Measurements from ENCODE around the gene TMEM185B.
"Not testable (repeated sequence)": the region's sequence is repeated elsewhere in the genome, so short reads cannot be mapped to it uniquely, and the experiment has no call there.

The TMEM185B gene

DNA sequence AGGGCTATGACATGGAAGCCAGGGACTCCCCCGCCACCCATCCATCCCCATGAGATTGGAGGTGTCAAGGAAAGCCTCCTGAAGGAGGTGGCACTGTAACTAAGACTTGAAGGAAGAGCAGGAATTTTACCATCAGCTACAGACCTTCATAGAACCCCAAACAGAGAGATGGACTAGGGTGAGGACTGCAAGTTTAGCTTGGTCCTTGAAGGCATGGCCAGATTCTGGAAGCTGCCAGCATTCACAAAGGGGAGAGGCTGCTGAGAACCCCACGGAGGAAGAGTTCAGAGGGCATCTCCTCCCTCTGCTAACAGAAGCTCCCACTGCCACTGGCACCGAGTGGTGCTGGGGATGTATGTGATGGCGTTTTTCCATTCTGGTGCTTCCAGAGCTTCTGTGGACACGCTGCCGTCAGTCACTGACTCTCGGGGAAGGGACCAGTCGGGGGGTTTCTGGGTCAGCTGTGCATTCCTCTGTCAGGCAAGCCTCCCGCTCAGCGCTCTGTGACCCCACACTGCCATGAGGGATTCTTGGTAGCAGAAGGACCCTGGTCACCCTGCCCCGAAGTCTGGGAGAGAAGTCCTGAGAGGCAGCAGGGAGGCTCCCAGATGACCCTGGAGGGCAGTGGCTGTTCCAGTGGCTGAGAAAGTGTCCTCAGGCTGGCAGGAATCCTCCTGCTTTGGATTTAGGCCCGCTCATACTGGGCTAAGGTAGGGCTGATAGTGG is 18.1 kb downstream of the TMEM185B start:
- no peak for DNase-seq

GRCh38 chr2:120204417-120204816 is 18.8 kb downstream of the TMEM185B start:
- no peak for DNase-seq

DNA sequence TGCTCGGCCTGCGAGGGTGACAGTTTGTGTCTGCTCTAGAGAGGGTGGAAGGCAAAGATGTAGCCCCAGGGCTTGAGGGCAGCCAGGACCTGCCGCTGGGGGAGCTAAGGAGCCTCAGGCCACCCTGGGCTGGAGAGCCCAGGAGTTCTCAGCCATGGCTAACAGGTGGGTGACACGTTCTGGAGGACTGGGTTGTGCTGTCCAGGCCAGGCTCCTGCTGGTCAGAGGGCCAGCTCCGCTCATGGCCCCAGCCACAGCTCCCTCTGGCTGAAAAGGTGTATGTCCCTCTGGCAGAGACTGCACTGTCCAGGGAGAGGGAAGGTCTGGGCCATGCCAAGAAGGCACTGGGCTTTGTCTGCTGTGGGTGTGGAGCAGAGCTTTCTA is 19.2 kb downstream of the TMEM185B start:
- DNase-seq, result no peak

DNA sequence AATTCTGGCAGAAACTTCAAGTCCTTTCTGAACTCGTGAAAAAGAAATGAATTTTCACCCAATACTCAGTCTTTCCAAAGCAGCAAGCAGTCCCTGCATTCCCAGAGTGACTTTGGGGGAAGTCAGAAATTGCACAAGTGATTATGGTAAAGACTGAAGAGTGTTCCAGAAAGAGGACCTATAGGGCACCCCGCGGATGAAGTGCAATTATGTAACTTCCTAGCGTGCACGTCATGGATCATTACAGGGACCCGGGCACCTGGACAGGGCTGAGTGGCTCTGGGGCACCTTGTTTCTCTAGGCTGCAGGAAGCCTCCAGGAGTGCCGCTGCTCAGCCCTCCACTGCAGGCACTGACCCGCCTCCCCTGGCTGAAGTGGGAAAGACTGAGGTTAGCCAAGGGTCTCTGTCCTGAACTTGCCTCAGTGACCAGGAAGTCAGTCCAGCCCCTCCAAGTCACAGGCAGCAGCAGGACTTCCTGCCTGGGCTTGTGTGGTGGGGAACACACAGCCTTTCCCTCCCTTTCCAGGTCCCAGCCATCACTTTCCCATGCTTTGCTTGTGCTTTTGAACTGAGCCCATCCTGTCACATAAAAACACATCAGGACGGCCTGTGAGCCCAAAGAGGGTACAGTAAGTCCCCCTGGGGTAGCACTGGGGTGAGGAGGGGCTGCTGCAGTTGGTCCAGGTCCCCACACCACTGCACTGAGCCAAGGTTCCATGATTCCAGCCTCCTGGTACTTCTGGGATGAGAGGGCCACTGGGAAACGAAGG is 19.8 kb downstream of the TMEM185B start:
- DNase-seq, result no peak

DNA sequence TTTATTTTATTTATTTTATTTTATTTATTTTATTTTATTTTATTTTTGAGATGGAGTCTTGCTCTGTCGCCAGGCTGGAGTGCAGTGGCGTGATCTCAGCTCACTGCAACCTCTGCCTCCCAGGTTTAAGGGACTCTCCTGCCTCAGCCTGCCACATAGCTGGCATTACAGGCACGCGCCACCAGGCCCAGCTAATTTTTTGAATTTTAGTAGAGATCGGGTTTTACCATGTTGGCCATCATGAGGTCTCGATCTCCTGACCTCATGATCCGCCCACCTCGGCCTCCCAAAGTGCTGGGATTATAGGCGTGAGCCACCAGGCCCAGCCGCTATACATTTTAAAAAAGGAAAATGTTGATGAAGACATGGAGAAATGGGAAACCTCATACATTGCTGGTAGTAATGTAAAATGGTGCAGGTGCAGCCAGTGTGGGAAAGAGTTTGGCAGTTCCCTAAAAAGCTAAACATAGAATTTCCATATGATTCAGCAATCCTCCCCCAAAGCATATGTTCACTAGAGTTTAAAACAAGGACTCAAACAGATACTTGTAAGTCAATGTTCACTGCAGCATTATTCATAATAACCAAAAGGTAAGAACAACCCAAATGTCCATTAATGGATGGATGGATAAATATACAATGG is 23.3 kb downstream of the TMEM185B start:
- DNase-seq, result not testable (repeated sequence)

DNA sequence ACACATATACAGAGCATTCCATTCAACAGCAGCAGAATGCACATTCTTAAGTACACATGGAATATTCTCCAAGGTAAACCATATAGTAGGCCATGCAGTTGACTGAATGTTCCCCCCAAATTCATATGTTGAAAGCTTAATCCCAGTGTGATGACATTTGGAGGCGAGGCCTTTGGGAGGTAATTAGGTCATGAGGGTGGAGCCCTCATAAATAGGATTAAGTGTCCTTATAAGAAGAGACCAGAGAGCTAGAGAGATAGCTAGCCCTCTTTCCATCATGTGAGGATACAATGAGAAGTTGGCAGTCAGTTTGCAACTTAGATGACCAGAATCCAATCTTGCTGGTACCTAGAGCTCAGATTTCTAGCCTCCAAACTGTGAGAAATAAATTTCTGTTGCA is 27.6 kb downstream of the TMEM185B start:
- DNase-seq, result no peak

GRCh38 chr2:120192280-120192679 is 30.9 kb downstream of the TMEM185B start:
- no peak for DNase-seq

DNA sequence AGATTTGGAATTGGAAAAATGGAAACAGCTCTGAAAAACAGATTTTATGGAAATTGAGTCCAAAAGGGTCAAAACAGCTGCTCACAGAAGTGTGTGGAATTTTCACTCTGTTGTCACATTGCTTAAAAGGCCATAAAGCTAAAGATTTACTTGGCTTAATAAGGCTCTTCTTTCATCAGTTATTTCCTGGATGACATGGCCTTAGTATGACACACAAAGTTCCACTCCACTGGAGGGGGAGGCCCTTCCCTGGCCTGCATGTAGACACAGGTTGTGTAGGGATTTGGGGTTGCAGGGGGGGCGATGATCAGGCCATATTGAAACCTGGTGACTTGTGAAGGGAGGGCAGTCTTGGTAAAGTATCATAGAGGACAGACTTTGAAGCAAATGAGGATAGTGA is 34.0 kb downstream of the TMEM185B start:
- DNase-seq, result no peak

GRCh38 chr2:120182019-120182560 is 41.1 kb downstream of the TMEM185B start:
- no peak for DNase-seq

DNA sequence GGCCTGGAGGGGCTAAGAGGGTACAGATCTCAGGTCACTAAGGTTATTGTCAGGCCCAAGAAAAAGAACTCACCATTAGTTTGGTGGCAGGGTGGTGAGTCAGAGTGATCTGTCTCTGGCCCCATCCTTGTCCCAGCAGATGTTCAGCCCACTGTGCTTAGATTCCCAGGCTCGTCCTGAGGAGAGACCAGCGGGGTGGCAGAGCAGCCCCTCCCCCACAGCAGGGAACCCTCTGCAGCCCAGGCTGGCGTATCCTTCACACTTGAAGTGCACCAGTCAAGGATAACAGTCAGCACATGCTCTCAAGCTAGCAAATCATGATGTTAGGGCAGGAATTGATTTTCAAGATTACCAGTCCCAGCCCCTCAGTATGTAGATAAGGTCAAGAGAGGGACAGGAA is 43.1 kb downstream of the TMEM185B start:
- no peak for DNase-seq

- DNase-seq, result no peak
Measured at GRCh38 chr2:120179396-120179795, 43.8 kb downstream of the TMEM185B start.

GRCh38 chr2:120177973-120178372 is 45.2 kb downstream of the TMEM185B start:
- DNase-seq, result no peak

DNA sequence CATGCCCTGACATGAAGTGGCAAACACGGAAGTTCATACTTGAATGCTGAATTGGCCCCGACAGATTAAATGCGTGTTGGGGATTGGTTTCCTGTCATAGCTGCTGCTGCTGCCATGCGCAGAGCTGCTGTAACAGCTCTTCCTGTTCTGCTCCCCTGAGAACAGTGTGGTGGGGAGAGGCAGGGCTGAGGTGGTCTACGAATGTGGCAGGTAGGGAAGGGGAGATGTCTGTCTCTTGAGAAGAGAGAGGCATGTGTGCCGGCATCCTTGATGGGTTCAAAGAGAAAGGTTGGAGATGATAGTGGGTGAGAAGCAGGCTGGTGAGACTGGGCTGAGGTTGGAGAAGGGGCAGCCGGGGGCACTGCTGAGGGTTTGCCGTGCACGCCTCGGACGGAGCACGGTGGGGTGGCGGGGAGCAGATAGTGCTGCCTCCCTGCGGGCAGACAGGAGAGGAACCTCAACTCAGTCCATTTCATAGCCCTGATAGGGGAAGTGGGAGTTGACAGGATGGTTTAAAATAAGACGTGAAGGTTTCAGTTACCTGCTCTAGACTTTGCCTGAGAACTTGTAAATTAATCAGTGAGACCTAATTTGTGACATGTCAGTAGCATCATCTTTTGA is 46.1 kb downstream of the TMEM185B start:
- DNase-seq, result peak; percentile 84

GRCh38 chr2:120176526-120176925 is 46.7 kb downstream of the TMEM185B start:
- DNase-seq, result peak; percentile 10

DNA sequence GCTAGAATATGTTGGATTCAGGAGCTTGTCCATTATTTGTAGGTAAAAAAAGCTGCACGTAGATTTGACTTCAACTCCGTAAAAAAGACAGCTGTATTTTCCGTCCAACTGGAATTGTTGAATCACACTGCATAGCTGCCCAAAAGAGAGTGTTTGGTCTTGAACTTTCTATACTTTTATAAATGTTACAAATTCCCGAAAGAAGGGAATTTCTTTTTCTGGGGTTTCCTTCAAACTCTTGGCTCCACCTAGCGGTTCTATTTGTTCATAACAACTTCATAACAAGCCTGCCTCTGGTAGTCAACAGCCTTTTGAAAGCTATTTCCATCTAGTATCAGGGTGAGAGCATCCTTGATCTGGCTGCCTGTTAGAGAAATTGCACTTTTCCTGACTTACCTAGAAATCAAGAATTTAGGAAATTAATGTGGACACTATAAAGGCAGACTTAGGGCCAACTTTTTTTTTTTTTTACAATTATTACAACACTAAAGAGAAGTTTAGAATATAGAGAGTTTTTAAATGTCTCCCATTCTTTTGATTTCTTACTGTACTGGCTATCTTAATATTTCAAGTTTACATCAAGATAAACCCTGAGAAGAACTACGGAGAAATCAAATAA is 48.1 kb downstream of the TMEM185B start:
- peak; percentile 71 for DNase-seq
